Right atrium auricular region (tissue), 2 donors: Measurements from ENCODE around the gene ALDH1B1. TPM values are rescaled to one million over a fixed set of nuclear protein-coding genes. Genes with fewer than 3 reads are reported as not detected.
"Not testable (repeated sequence)": the region's sequence is repeated elsewhere in the genome, so short reads cannot be mapped to it uniquely, and the experiment has no call there.

Source experiments
- DNase-seq: peaks from one replicate; pipeline ENCODE4 v3.0.0-alpha.2; 2019; ENCODE audit warnings: low spot score
- H3K27ac ChIP-seq, 2 donors: fragments of 200-600 bp; sonication (generic); 1 replicate in 1 of 2; 2 replicates in 1 of 2; pipeline ENCODE4 v1.5.1; 2016 to 2019
- H3K27me3 ChIP-seq, 2 donors: fragments of 200-600 bp; sonication (generic); one replicate each; pipeline versions ENCODE4 v1.5.1 to v1.6.0; 2017 to 2019
- H3K36me3 ChIP-seq: fragments of 200-600 bp; sonication (generic); one replicate; pipeline ENCODE4 v1.5.1; 2016
- H3K4me1 ChIP-seq, 2 donors: fragments of 200-600 bp; sonication (generic); one replicate each; pipeline versions ENCODE4 v1.5.1 to v1.6.0; 2017 to 2019
- H3K4me3 ChIP-seq, 2 donors: fragments of 200-600 bp; sonication (generic); 1 replicate in 1 of 2; 2 replicates in 1 of 2; pipeline ENCODE4 v1.5.1; 2017 to 2019; ENCODE audit warnings: mild to moderate bottlenecking in 1 of 2, moderate library complexity in 1 of 2
- H3K9me3 ChIP-seq, 2 donors: fragments of 200-600 bp; sonication (generic); one replicate each; pipeline ENCODE4 v1.5.1; 2019
- CTCF ChIP-seq, 2 donors: fragments of 200-600 bp; sonication (generic); IDR thresholded peaks; one replicate each; pipeline ENCODE4 v1.5.1; 2019; ENCODE audit warnings: antibody characterized with exemption in 2 of 2
- total RNA-seq, 2 donors: library from RNA; depleted of rRNA; stranded (reverse); fragments of >200 nt; gene quantifications; one replicate each; pipeline ENCODE4 v1.1.0, GENCODE V29; 2016

The ALDH1B1 gene
- total RNA-seq, 2 donors from 2014 or later = 13.7 to 32.0 TPM

- peaks cover 3 to 13% of the 10 kb centered on the region in 2 donors for H3K4me1 ChIP-seq
- H3K9me3 ChIP-seq = no peaks in the 10 kb centered on the region
- no peak for TF ChIP-seq CTCF (IDR thresholded peaks at IDR 0.05)
- H3K4me3 ChIP-seq = no peak overlapping the region
- DNase-seq = no peak
- H3K27ac ChIP-seq = no peak overlapping the region
- peaks cover 16% of the 10 kb centered on the region for H3K36me3 ChIP-seq
- no peaks in the 10 kb centered on the region for H3K27me3 ChIP-seq
Measured at GRCh38 chr9:38396371-38396671, 3.8 kb downstream of the ALDH1B1 start.

GRCh38 chr9:38399191-38399590 lies 6.7 kb downstream of the ALDH1B1 start:
- not testable (repeated sequence) for DNase-seq, H3K4me1 ChIP-seq, H3K9me3 ChIP-seq, H3K4me3 ChIP-seq, H3K27ac ChIP-seq, H3K27me3 ChIP-seq
- peaks cover 16% of the 10 kb centered on the region for H3K36me3 ChIP-seq

GRCh38 chr9:38401994-38402393 lies 9.5 kb downstream of the ALDH1B1 start:
- no peak for TF ChIP-seq CTCF (IDR thresholded peaks at IDR 0.05)
- no peak for DNase-seq
- H3K27ac ChIP-seq = no peak overlapping the region
- H3K27me3 ChIP-seq = no peaks in the 10 kb centered on the region
- peaks cover 2% of the 10 kb centered on the region for H3K36me3 ChIP-seq
- H3K4me1 ChIP-seq = peaks cover 0 to 3% of the 10 kb centered on the region in 2 donors
- no peaks in the 10 kb centered on the region for H3K9me3 ChIP-seq
- no peak overlapping the region for H3K4me3 ChIP-seq

GRCh38 chr9:38404314-38404713 lies 11.8 kb downstream of the ALDH1B1 start:
- no peak for TF ChIP-seq CTCF (IDR thresholded peaks at IDR 0.05)
- Histone ChIP-seq H3K36me3 (no peaks in the 10 kb centered on the region), H3K4me1 (peaks cover 0 to 3% of the 10 kb centered on the region in 2 donors), H3K4me3 (no peak overlapping the region), H3K9me3 (no peaks in the 10 kb centered on the region), H3K27ac (no peak overlapping the region), H3K27me3 (no peaks in the 10 kb centered on the region)
- DNase-seq = no peak

- no peak for TF ChIP-seq CTCF (IDR thresholded peaks at IDR 0.05)
- no peak for DNase-seq
- H3K4me3 ChIP-seq = no peak overlapping the region
- H3K36me3 ChIP-seq = no peaks in the 10 kb centered on the region
- H3K9me3 ChIP-seq = no peaks in the 10 kb centered on the region
- H3K4me1 ChIP-seq = no peaks in the 10 kb centered on the region
- no peak overlapping the region for H3K27ac ChIP-seq
- no peaks in the 10 kb centered on the region for H3K27me3 ChIP-seq
Measured at GRCh38 chr9:38405785-38406184, 13.3 kb downstream of the ALDH1B1 start.

- no peak for TF ChIP-seq CTCF (IDR thresholded peaks at IDR 0.05)
- DNase-seq = no peak
- Histone ChIP-seq H3K36me3 (no peaks in the 10 kb centered on the region), H3K27me3 (no peaks in the 10 kb centered on the region), H3K4me1 (no peaks in the 10 kb centered on the region), H3K9me3 (no peaks in the 10 kb centered on the region), H3K4me3 (no peak overlapping the region), H3K27ac (no peak overlapping the region)
Measured at GRCh38 chr9:38406476-38407186, 14.1 kb downstream of the ALDH1B1 start.
